GM21786 (cell line): ENCODE data around the gene ADAMTS2.

Experiments used
- ATAC-seq: cut with Tn5 transposase; IDR thresholded peaks from one replicate; pipeline ENCODE4 v1.9.1; 2021; ENCODE audit not compliant: unreplicated experiment

Gene ADAMTS2

GRCh38 chr5:179258001-179258921, 87.0 kb downstream of the ADAMTS2 start:
- ATAC-seq = no peak

- ATAC-seq = no peak
Observed at GRCh38 chr5:179257176-179257682, 88.0 kb downstream of the ADAMTS2 start.

- no peak for ATAC-seq
Observed at GRCh38 chr5:179256328-179257175, 88.7 kb downstream of the ADAMTS2 start.

- ATAC-seq = no peak
Observed at GRCh38 chr5:179255527-179256327, 89.5 kb downstream of the ADAMTS2 start.

- ATAC-seq = no peak
Observed at GRCh38 chr5:179254638-179255271, 90.5 kb downstream of the ADAMTS2 start.

- no peak for ATAC-seq
Observed at GRCh38 chr5:179253730-179254129, 91.5 kb downstream of the ADAMTS2 start.

- ATAC-seq = no peak
Observed at GRCh38 chr5:179251276-179251969, 93.8 kb downstream of the ADAMTS2 start.

- ATAC-seq = no peak
Observed at GRCh38 chr5:179250561-179251225, 94.6 kb downstream of the ADAMTS2 start.

- ATAC-seq = no peak
Observed at GRCh38 chr5:179246227-179246626, 99.0 kb downstream of the ADAMTS2 start.

GRCh38 chr5:179245031-179245430, 100.2 kb downstream of the ADAMTS2 start:
- ATAC-seq = no peak

- ATAC-seq = no peak
Observed at GRCh38 chr5:179244044-179244443, 101.2 kb downstream of the ADAMTS2 start.

GRCh38 chr5:179243333-179243732, 101.9 kb downstream of the ADAMTS2 start:
- no peak for ATAC-seq

- ATAC-seq = no peak
Observed at GRCh38 chr5:179242676-179243075, 102.6 kb downstream of the ADAMTS2 start.

- ATAC-seq = no peak
Observed at GRCh38 chr5:179241764-179242370, 103.4 kb downstream of the ADAMTS2 start.

GRCh38 chr5:179241175-179241574, 104.1 kb downstream of the ADAMTS2 start:
- no peak for ATAC-seq

GRCh38 chr5:179240561-179240960, 104.7 kb downstream of the ADAMTS2 start:
- no peak for ATAC-seq

- ATAC-seq = no peak
Observed at GRCh38 chr5:179239256-179240135, 105.8 kb downstream of the ADAMTS2 start.

- ATAC-seq = no peak
Observed at GRCh38 chr5:179238628-179238970, 106.7 kb downstream of the ADAMTS2 start.
